ENCODE results near the gene EPGN.

The EPGN gene

GRCh38 chr4:74320559-74321118 is 12.4 kb downstream of the EPGN start:
- H3K36me3 ChIP-seq (replicated peaks; ENCODE audit: low read depth, low read length) = no peaks in the 10 kb centered on the region
- TF ChIP-seq EZH2phosphoT487 (IDR thresholded peaks at IDR 0.05; ENCODE audit: low read depth) = no peak
- peak; percentile 79 for TF ChIP-seq CTCF (IDR thresholded peaks at IDR 0.05; ENCODE audit: low read depth, low read length)
- no peak overlapping the region; the same call in 1 of the 2 replicates for H3K9ac ChIP-seq (ENCODE audit: low read length)
- H4K20me1 ChIP-seq (ENCODE audit: insufficient read depth, low read length) = no peaks in the 10 kb centered on the region
- H3K27me3 ChIP-seq (ENCODE audit: low read depth, low read length) = peaks cover 30% of the 10 kb centered on the region
- H3K4me2 ChIP-seq (ENCODE audit: low read length) = peak overlapping the region; percentile 63
- no peaks in the 10 kb centered on the region for H3K79me2 ChIP-seq (ENCODE audit: low read length)
- H3K9me3 ChIP-seq (ENCODE audit: insufficient read depth, low read length) = no peaks in the 10 kb centered on the region
- peaks cover 5% of the 10 kb centered on the region for H3K4me1 ChIP-seq (ENCODE audit: low read length)
- peak overlapping the region; percentile 52 for H3K4me3 ChIP-seq (ENCODE audit: low read length)
- H2AFZ ChIP-seq (ENCODE audit: low read depth, low read length) = peak overlapping the region; percentile 82
- H3K27ac ChIP-seq (ENCODE audit: low read length) = no peak overlapping the region

- TF ChIP-seq EZH2phosphoT487 (IDR thresholded peaks at IDR 0.05; ENCODE audit: low read depth) (no peak), CTCF (IDR thresholded peaks at IDR 0.05; ENCODE audit: low read depth, low read length) (no peak)
- H4K20me1 ChIP-seq (ENCODE audit: insufficient read depth, low read length) = no peaks in the 10 kb centered on the region
- H3K27me3 ChIP-seq (ENCODE audit: low read depth, low read length) = peaks cover 30% of the 10 kb centered on the region
- H3K4me2 ChIP-seq (ENCODE audit: low read length) = no peak overlapping the region
- H3K36me3 ChIP-seq (replicated peaks; ENCODE audit: low read depth, low read length) = no peaks in the 10 kb centered on the region
- H3K9me3 ChIP-seq (ENCODE audit: insufficient read depth, low read length) = no peaks in the 10 kb centered on the region
- no peak overlapping the region for H3K4me3 ChIP-seq (ENCODE audit: low read length)
- H2AFZ ChIP-seq (ENCODE audit: low read depth, low read length) = no peak overlapping the region
- no peaks in the 10 kb centered on the region for H3K79me2 ChIP-seq (ENCODE audit: low read length)
- H3K4me1 ChIP-seq (ENCODE audit: low read length) = peaks cover 5% of the 10 kb centered on the region
- no peak overlapping the region for H3K9ac ChIP-seq (ENCODE audit: low read length)
- H3K27ac ChIP-seq (ENCODE audit: low read length) = no peak overlapping the region
Measured at GRCh38 chr4:74322301-74322700, 14.0 kb downstream of the EPGN start.

GRCh38 chr4:74323663-74324062 is 15.4 kb downstream of the EPGN start:
- H3K9me3 ChIP-seq (ENCODE audit: insufficient read depth, low read length) = no peaks in the 10 kb centered on the region
- no peaks in the 10 kb centered on the region for H3K79me2 ChIP-seq (ENCODE audit: low read length)
- H3K9ac ChIP-seq (ENCODE audit: low read length) = no peak overlapping the region
- H4K20me1 ChIP-seq (ENCODE audit: insufficient read depth, low read length) = no peaks in the 10 kb centered on the region
- H3K36me3 ChIP-seq (replicated peaks; ENCODE audit: low read depth, low read length) = no peaks in the 10 kb centered on the region
- no peak overlapping the region for H3K4me3 ChIP-seq (ENCODE audit: low read length)
- peaks cover 5% of the 10 kb centered on the region for H3K4me1 ChIP-seq (ENCODE audit: low read length)
- no peak overlapping the region for H2AFZ ChIP-seq (ENCODE audit: low read depth, low read length)
- TF ChIP-seq CTCF (IDR thresholded peaks at IDR 0.05; ENCODE audit: low read depth, low read length) (no peak), EZH2phosphoT487 (IDR thresholded peaks at IDR 0.05; ENCODE audit: low read depth) (no peak)
- no peak overlapping the region for H3K27ac ChIP-seq (ENCODE audit: low read length)
- H3K4me2 ChIP-seq (ENCODE audit: low read length) = no peak overlapping the region
- peaks cover 30% of the 10 kb centered on the region for H3K27me3 ChIP-seq (ENCODE audit: low read depth, low read length)

- Histone ChIP-seq H3K9me3 (ENCODE audit: insufficient read depth, low read length) (no peaks in the 10 kb centered on the region), H3K79me2 (ENCODE audit: low read length) (no peaks in the 10 kb centered on the region), H2AFZ (ENCODE audit: low read depth, low read length) (no peak overlapping the region), H3K4me3 (ENCODE audit: low read length) (no peak overlapping the region), H3K9ac (ENCODE audit: low read length) (no peak overlapping the region), H3K36me3 (replicated peaks; ENCODE audit: low read depth, low read length) (no peaks in the 10 kb centered on the region), H3K27ac (ENCODE audit: low read length) (no peak overlapping the region), H3K4me1 (ENCODE audit: low read length) (peaks cover 5% of the 10 kb centered on the region), H3K4me2 (ENCODE audit: low read length) (no peak overlapping the region), H3K27me3 (ENCODE audit: low read depth, low read length) (peaks cover 30% of the 10 kb centered on the region), H4K20me1 (ENCODE audit: insufficient read depth, low read length) (no peaks in the 10 kb centered on the region)
- no peak for TF ChIP-seq EZH2phosphoT487 (IDR thresholded peaks at IDR 0.05; ENCODE audit: low read depth)
- no peak for TF ChIP-seq CTCF (IDR thresholded peaks at IDR 0.05; ENCODE audit: low read depth, low read length)
Measured at GRCh38 chr4:74324262-74324661, 16.0 kb downstream of the EPGN start.

Measured in OCI-LY3 (cell line).